Measurements from ENCODE around the gene LIMK2.

GRCh38 chr22:31308181-31308580 lies 96.1 kb downstream of the LIMK2 start:
- TF ChIP-seq EZH2 (IDR thresholded peaks at IDR 0.05; ENCODE audit: low read length, unreplicated experiment) = no peak
- TF ChIP-seq CTCF (conservative IDR thresholded peaks at IDR 0.05; ENCODE audit: low read depth, low read length) = no peak
- no peak for TF ChIP-seq EZH2phosphoT487 (IDR thresholded peaks at IDR 0.05; ENCODE audit: borderline replicate concordance, low read length)

All from PC-3 (cell line).